SU-DHL-6 (cell line): ENCODE results near the gene NPC1.

Experiments used
- CTCF ChIP-seq: fragments of 200-600 bp; sonication (generic); IDR thresholded peaks from one replicate; pipeline ENCODE4 v1.5.1; 2017; ENCODE audit warnings: antibody characterized with exemption, mild to moderate bottlenecking, low read length, moderate library complexity; ENCODE audit not compliant: insufficient read depth, poor library complexity, severe bottlenecking
- EZH2phosphoT487 ChIP-seq: fragments of 200-600 bp; sonication (generic), shearing (Covaris generic); conservative IDR thresholded peaks from 2 replicates; pipeline ENCODE4 v1.6.1; 2018; ENCODE audit warnings: mild to moderate bottlenecking, antibody characterized with exemption, low read length, moderate library complexity, mixed read lengths

GRCh38 chr18:23556145-23556780 lies 30.0 kb downstream of the NPC1 start:
- no peak for TF ChIP-seq CTCF
- no peak for TF ChIP-seq EZH2phosphoT487
